ENCODE data around the gene VPREB1. TPM values are rescaled to one million over a fixed set of nuclear protein-coding genes. Genes with fewer than 3 reads are reported as not detected.

Gene VPREB1
- total RNA-seq (2022; extraction: Qiagen RNA extraction), result not detected in 5 replicates

GRCh38 chr22:22244316-22245250 is at the start of gene VPREB1:
TSS of gene VPREB1 (plus strand) at chr22:22244786. CDS start at chr22:22244814, 28 bp downstream.

